ENCODE data around the gene GPRC5A. TPM values are rescaled to one million over a fixed set of nuclear protein-coding genes. Genes with fewer than 3 reads are reported as not detected.

The GPRC5A gene
- total and polyA plus RNA-seq, 2 of the 8 experiments (the other 6 are each of a cell fraction or from before 2014, with no cell fraction given) = 1.0 to 1.4 TPM

GRCh38 chr12:12960639-12961209 lies 69.4 kb downstream of the GPRC5A start (continued):
- TF ChIP-seq SUZ12 (IDR thresholded peaks at IDR 0.05; ENCODE audit: low read length) (no peak), SAP30 (IDR thresholded peaks at IDR 0.05; ENCODE audit: insufficient read depth, insufficient replicate concordance, low read length) (no peak)
